Left ventricle myocardium superior (tissue), 1 donor: ENCODE data around the gene ANXA6. TPM values are rescaled to one million over a fixed set of nuclear protein-coding genes. Genes with fewer than 3 reads are reported as not detected.

Experiments
- ATAC-seq: fragments of 200-7000 bp; cut with Tn5 transposase; one replicate; pipeline ENCODE4 v1.9.1; 2020; ENCODE audit warnings: mild to moderate bottlenecking, moderate library complexity
- DNase-seq: peaks from one replicate; pipeline ENCODE4 v3.0.0-alpha.2; 2020
- intact Hi-C: fragments of 100-400 bp; cut with micrococcal nuclease; formaldehyde crosslinking; loops from one replicate; pipeline ENCODE4 v1.11.0; 2022
- total RNA-seq: library from RNA; stranded (reverse); fragmentation: NEBNext Ultra II Directional; extraction: Animal tissue kit (Norgen Biotek cat#: 25700); gene quantifications from one replicate; pipeline ENCODE4 v1.2.1, GENCODE V29; 2021
- donor health status: DM: no; HTN: yes; CAD: no; lungs with severe emphysema.

The ANXA6 gene
- total RNA-seq, 1 donor from 2014 or later = 214 TPM

GRCh38 chr5:151077967-151078366 is 79.6 kb downstream of the ANXA6 start:
- ATAC-seq (no peak), DNase-seq (no peak)
- intact Hi-C loops = no loop called here

GRCh38 chr5:151077419-151077818 is 80.2 kb downstream of the ANXA6 start:
- DNase-seq (no peak), ATAC-seq (no peak)
- intact Hi-C loops = no loop called here

GRCh38 chr5:151076616-151077015 is 81.0 kb downstream of the ANXA6 start:
- ATAC-seq (no peak), DNase-seq (no peak)
- intact Hi-C loops = no loop called here

- intact Hi-C loops = no loop called here
- DNase-seq = peak; percentile 11
- peak; percentile 23 for ATAC-seq
These were observed 81.8 kb downstream of the ANXA6 start for GRCh38 chr5:151075698-151076331.

GRCh38 chr5:151074557-151074956 is 83.0 kb downstream of the ANXA6 start:
- intact Hi-C loops = no loop called here
- no peak for ATAC-seq
- DNase-seq = no peak

GRCh38 chr5:151073280-151073679 is 84.3 kb downstream of the ANXA6 start:
- intact Hi-C loops = no loop called here
- no peak for DNase-seq

GRCh38 chr5:151072630-151073025 is 85.0 kb downstream of the ANXA6 start:
- no peak for DNase-seq
- intact Hi-C loops = no loop called here
- no peak for ATAC-seq

More at GRCh38 chr5:151073280-151073679, 84.3 kb downstream of the ANXA6 start:
- no peak for ATAC-seq

- intact Hi-C loops = no loop called here
- DNase-seq (no peak), ATAC-seq (peak; percentile 11)
These were observed 85.5 kb downstream of the ANXA6 start for GRCh38 chr5:151071848-151072629.

GRCh38 chr5:151071021-151071420 is 86.6 kb downstream of the ANXA6 start:
- ATAC-seq (no peak), DNase-seq (no peak)
- intact Hi-C loops = no loop called here

- DNase-seq = no peak
- intact Hi-C loops = no loop called here
- no peak for ATAC-seq
These were observed 87.1 kb downstream of the ANXA6 start for GRCh38 chr5:151070449-151070848.

- intact Hi-C loops = no loop called here
These were observed 89.0 kb downstream of the ANXA6 start for GRCh38 chr5:151068433-151069197.

GRCh38 chr5:151067632-151068432 is 89.7 kb downstream of the ANXA6 start:
- intact Hi-C loops = no loop called here
- no peak for ATAC-seq
- no peak for DNase-seq

More at GRCh38 chr5:151068433-151069197, 89.0 kb downstream of the ANXA6 start:
- ATAC-seq = peak; percentile 55
- DNase-seq = no peak

- ATAC-seq (no peak), DNase-seq (no peak)
- intact Hi-C loops = no loop called here
These were observed 90.7 kb downstream of the ANXA6 start for GRCh38 chr5:151066920-151067319.

GRCh38 chr5:151065609-151066008 is 92.0 kb downstream of the ANXA6 start:
- DNase-seq = no peak
- intact Hi-C loops = no loop called here
- no peak for ATAC-seq

GRCh38 chr5:151064916-151065499 is 92.6 kb downstream of the ANXA6 start:
- intact Hi-C loops = no loop called here
- DNase-seq = no peak
- ATAC-seq = no peak

- ATAC-seq = peak; percentile 71
- intact Hi-C loops = no loop called here
- no peak for DNase-seq
These were observed 94.2 kb downstream of the ANXA6 start for GRCh38 chr5:151063142-151063989.

GRCh38 chr5:151062405-151063141 is 95.0 kb downstream of the ANXA6 start:
- ATAC-seq = peak; percentile 7
- no peak for DNase-seq
- intact Hi-C loops = no loop called here
